PC-3 (cell line): ENCODE results near the gene FAM43A. TPM values are rescaled to one million over a fixed set of nuclear protein-coding genes. Genes with fewer than 3 reads are reported as not detected.

Source experiments
- ATAC-seq: fragments of 200-7000 bp; cut with Tn5 transposase; 2 replicates; pipeline ENCODE4 v1.9.1; 2020; ENCODE audit warnings: mild to moderate bottlenecking, moderate library complexity
- BruUV-seq: library from RNA; stranded (reverse); fragments of 400-500 nt; replicated peaks from 2 replicates; lab custom pipeline; 2021; lab: Mats Ljungman, UMichigan
- CTCF ChIA-PET: fragments of 300-600 bp; sonication (Branson Sonifier 250); formaldehyde crosslinking; loops from one replicate; lab custom pipeline; 2022; ENCODE audit warnings: antibody characterized with exemption; lab: Charles Lee
- POLR2A ChIA-PET: fragments of 300-600 bp; sonication (Branson Sonifier 250); formaldehyde crosslinking; loops from one replicate; lab custom pipeline; 2022; ENCODE audit warnings: antibody characterized with exemption; ENCODE audit not compliant: unreplicated experiment; lab: Charles Lee
- DNase-seq: peaks from one replicate; pipeline ENCODE4 v3.0.0-alpha.2; 2015
- H2AFZ ChIP-seq: fragments of 300-600 bp; sonication (generic); 2 replicates; pipeline ENCODE4 v1.6.0; 2016; ENCODE audit warnings: antibody characterized with exemption, low read length
- H3F3A ChIP-seq: fragments of 300-600 bp; sonication (generic); one replicate; pipeline ENCODE4 v1.6.0; 2017; ENCODE audit warnings: antibody characterized with exemption, low read length, control low read depth, mild to moderate bottlenecking; ENCODE audit not compliant: unreplicated experiment
- H3K27ac ChIP-seq: fragments of 300-600 bp; sonication (generic); 2 replicates; pipeline ENCODE4 v1.5.1; 2016; ENCODE audit warnings: mild to moderate bottlenecking, low read length
- H3K27me3 ChIP-seq: fragments of 300-600 bp; sonication (generic); 2 replicates; pipeline ENCODE4 v1.6.1; 2016; ENCODE audit warnings: low read length, mixed read lengths
- H3K36me3 ChIP-seq: fragments of 300-600 bp; sonication (generic); 2 replicates; pipeline ENCODE4 v1.6.1; 2016; ENCODE audit warnings: low read depth, mixed run types, low read length, mixed read lengths
- H3K4me1 ChIP-seq: fragments of 300-600 bp; sonication (generic); 2 replicates; pipeline ENCODE4 v1.5.1; 2016; ENCODE audit warnings: low read length; ENCODE audit not compliant: insufficient read depth
- H3K4me2 ChIP-seq: fragments of 300-600 bp; sonication (generic); 2 replicates; pipeline ENCODE4 v1.6.0; 2016; ENCODE audit warnings: low read length
- H3K4me3 ChIP-seq: fragments of 300-600 bp; sonication (generic); 2 replicates; pipeline ENCODE4 v1.5.1; 2016; ENCODE audit warnings: mild to moderate bottlenecking, low read length, mixed read lengths
- H3K79me2 ChIP-seq: fragments of 300-600 bp; sonication (generic); 2 replicates; pipeline ENCODE4 v1.6.1; 2017; ENCODE audit warnings: low read length, mixed read lengths
- H3K9ac ChIP-seq: fragments of 300-600 bp; sonication (generic); 2 replicates; pipeline ENCODE4 v1.6.0; 2016; ENCODE audit warnings: mild to moderate bottlenecking, low read length
- H3K9me2 ChIP-seq: fragments of 300-600 bp; sonication (generic); replicated peaks from 2 replicates; pipeline ENCODE4 v1.6.1; 2016; ENCODE audit warnings: mixed run types, low read length, mixed read lengths
- H3K9me3 ChIP-seq: fragments of 300-600 bp; sonication (generic); 2 replicates; pipeline ENCODE4 v1.6.1; 2016; ENCODE audit warnings: low read length, mixed read lengths
- H4K20me1 ChIP-seq: fragments of 300-600 bp; sonication (generic); 2 replicates; pipeline ENCODE4 v1.6.1; 2016; ENCODE audit warnings: low read length, mixed read lengths
- CTCF ChIP-seq: fragments of 300-600 bp; sonication (generic); conservative IDR thresholded peaks from 2 replicates; pipeline ENCODE4 v1.5.1; 2017; ENCODE audit warnings: antibody characterized with exemption, low read depth, mild to moderate bottlenecking, low read length
- EZH2 ChIP-seq: fragments of 300-600 bp; sonication (generic); IDR thresholded peaks from one replicate; pipeline ENCODE4 v1.6.1; 2017; ENCODE audit warnings: antibody characterized with exemption, mild to moderate bottlenecking, low read length; ENCODE audit not compliant: unreplicated experiment
- EZH2phosphoT487 ChIP-seq: fragments of 300-600 bp; sonication (generic); IDR thresholded peaks from 2 replicates; pipeline ENCODE4 v1.6.1; 2018; ENCODE audit warnings: mild to moderate bottlenecking, antibody characterized with exemption, low read length, borderline replicate concordance
- intact Hi-C: fragments of 100-400 bp; cut with micrococcal nuclease; formaldehyde crosslinking; loops from 2 replicates; pipeline ENCODE4 v1.9.0; 2023
- total RNA-seq: library from RNA; depleted of rRNA; stranded (reverse); fragments of >200 nt; gene quantifications from 2 replicates; pipeline ENCODE4 v1.2.3, GENCODE V29; 2014

Gene FAM43A
- total RNA-seq, 1 experiment from 2014 or later, result 59.8 TPM

DNA sequence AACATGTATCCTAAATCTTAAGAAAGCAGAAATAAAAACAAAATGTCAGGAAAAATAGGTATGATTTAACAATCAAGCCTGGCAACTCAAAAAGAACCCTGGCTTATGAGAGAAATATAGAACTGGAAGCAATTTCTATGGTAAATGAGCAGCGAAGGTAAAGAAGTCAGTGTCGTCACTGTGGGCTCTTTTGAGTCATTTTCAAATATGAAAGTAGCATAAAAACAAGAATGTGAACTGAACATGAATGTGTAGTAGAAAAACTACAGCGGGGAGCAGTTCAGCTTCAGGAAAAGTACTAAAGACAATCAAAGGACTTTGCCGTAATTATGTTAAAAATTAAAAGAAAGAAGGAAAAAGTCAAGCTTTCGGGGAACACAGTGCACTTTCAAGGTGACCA, 31.2 kb upstream of the FAM43A start:
- no peaks in the 10 kb centered on the region for H4K20me1 ChIP-seq
- intact Hi-C loops, result no loop called here
- H3K27ac ChIP-seq, result no peak overlapping the region
- H2AFZ ChIP-seq, result no peak overlapping the region
- no peaks in the 10 kb centered on the region for H3K27me3 ChIP-seq
- no peaks in the 10 kb centered on the region for H3K9me2 ChIP-seq
- ATAC-seq (no peak), DNase-seq (no peak)
- no peaks in the 10 kb centered on the region for H3K4me1 ChIP-seq
- no peak overlapping the region for H3K4me3 ChIP-seq
- peaks cover 5% of the 10 kb centered on the region; the same call in 1 of the 2 replicates for H3K79me2 ChIP-seq
- H3K9ac ChIP-seq, result no peak overlapping the region
- no peaks in the 10 kb centered on the region for H3K9me3 ChIP-seq
- BruUV-seq, result no TSS peak
- no peak overlapping the region for H3K4me2 ChIP-seq
- H3K36me3 ChIP-seq, result peaks cover 70% of the 10 kb centered on the region
- CTCF ChIA-PET, result no interaction called here
- no peaks in the 10 kb centered on the region for H3F3A ChIP-seq
- TF ChIP-seq CTCF (no peak), EZH2phosphoT487 (no peak), EZH2 (no peak)
- POLR2A ChIA-PET, result no interaction called here

DNA sequence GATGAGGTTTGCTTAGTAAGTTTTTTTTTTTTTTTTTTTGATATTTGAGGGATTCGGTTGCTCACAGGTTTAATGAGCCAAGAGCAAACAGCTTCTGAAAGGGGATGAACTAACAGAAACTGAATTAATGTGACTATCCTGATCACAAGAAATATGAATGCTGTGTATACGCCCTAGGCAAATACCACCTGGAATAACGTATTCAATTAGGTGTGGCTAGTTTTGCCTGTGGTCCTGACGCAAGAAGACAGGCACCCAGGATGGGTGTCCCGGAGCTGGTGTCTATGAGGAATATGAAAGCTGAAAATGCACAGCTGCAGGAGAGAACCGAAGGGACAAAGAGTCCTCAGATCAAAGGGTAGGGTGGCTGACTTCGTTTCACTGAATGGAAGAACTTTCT, 28.2 kb upstream of the FAM43A start:
- Histone ChIP-seq H3K36me3 (peaks cover 69% of the 10 kb centered on the region), H3K4me3 (no peak overlapping the region), H2AFZ (no peak overlapping the region), H3K27ac (no peak overlapping the region), H3K9me2 (no peaks in the 10 kb centered on the region), H4K20me1 (no peaks in the 10 kb centered on the region), H3K4me1 (no peaks in the 10 kb centered on the region), H3K4me2 (no peak overlapping the region), H3K27me3 (no peaks in the 10 kb centered on the region), H3F3A (no peaks in the 10 kb centered on the region), H3K9me3 (no peaks in the 10 kb centered on the region), H3K9ac (no peak overlapping the region), H3K79me2 (peaks cover 14% of the 10 kb centered on the region; the same call in 1 of the 2 replicates)
- DNase-seq, result no peak
- no TSS peak for BruUV-seq
- no peak for TF ChIP-seq EZH2phosphoT487
- TF ChIP-seq EZH2, result no peak
- no peak for TF ChIP-seq CTCF
- no peak for ATAC-seq
- ChIA-PET CTCF (interaction anchor here (0.6 kb wide), 1 partner anchor 15 kb away, joined by 4 read pairs; the partner anchor contains the start of gene LSG1), POLR2A (interaction anchor here (0.6 kb wide), 1 partner anchor 784 kb away, joined by 6 read pairs; no protein-coding TSS in a partner anchor)
- intact Hi-C loops, result no loop called here

- DNase-seq (no peak), ATAC-seq (no peak)
- Histone ChIP-seq H3K36me3 (peaks cover 66% of the 10 kb centered on the region), H3K9ac (no peak overlapping the region), H2AFZ (no peak overlapping the region), H3K9me2 (no peaks in the 10 kb centered on the region), H3K27ac (no peak overlapping the region), H3F3A (no peaks in the 10 kb centered on the region), H3K79me2 (peaks cover 14% of the 10 kb centered on the region; the same call in 1 of the 2 replicates), H3K27me3 (no peaks in the 10 kb centered on the region), H3K4me2 (no peak overlapping the region), H3K4me3 (no peak overlapping the region), H3K9me3 (no peaks in the 10 kb centered on the region), H3K4me1 (no peaks in the 10 kb centered on the region), H4K20me1 (no peaks in the 10 kb centered on the region)
- BruUV-seq, result no TSS peak
- ChIA-PET POLR2A (no interaction called here), CTCF (interaction anchor here (0.6 kb wide), 1 partner anchor 13 kb away, joined by 5 read pairs; no protein-coding TSS in a partner anchor)
- intact Hi-C loops, result no loop called here
- no peak for TF ChIP-seq EZH2phosphoT487
- no peak for TF ChIP-seq EZH2
- TF ChIP-seq CTCF, result no peak
Observed at GRCh38 chr3:194658477-194659242, 27.0 kb upstream of the FAM43A start.
